GM15510 (cell line): ENCODE results near the gene HSFX1.
"Not testable (repeated sequence)": the region's sequence is repeated elsewhere in the genome, so short reads cannot be mapped to it uniquely, and the experiment has no call there.

ENCODE experiments used
- POLR2A ChIP-seq: IDR thresholded peaks from 3 replicates; pipeline ENCODE4 v1.6.1; 2011; ENCODE audit warnings: borderline replicate concordance; ENCODE audit not compliant: insufficient read length; ENCODE audit errors: extremely low read depth

Gene HSFX1, protein sequence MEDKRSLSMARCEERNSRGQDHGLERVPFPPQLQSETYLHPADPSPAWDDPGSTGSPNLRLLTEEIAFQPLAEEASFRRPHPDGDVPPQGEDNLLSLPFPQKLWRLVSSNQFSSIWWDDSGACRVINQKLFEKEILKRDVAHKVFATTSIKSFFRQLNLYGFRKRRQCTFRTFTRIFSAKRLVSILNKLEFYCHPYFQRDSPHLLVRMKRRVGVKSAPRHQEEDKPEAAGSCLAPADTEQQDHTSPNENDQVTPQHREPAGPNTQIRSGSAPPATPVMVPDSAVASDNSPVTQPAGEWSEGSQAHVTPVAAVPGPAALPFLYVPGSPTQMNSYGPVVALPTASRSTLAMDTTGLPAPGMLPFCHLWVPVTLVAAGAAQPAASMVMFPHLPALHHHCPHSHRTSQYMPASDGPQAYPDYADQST

DNA sequence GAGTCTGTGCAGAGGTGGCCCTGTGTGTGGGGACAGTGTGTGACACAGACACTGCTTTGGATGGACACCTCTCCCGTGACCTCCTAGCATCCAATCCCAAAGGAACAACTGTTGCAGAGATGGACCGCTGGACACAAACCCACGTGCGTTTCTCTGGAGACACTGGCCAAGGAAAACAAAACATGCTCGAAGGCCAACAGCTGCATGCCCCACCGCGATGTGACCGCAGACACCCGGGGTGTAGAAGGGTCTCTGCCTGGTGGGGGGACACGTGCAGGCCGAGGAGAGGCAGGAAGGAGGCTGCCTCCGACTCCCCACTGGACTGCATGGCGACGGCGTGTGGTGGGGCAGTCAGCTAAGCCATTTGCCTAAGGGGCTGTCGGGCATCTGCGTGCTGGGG lies at the start of gene HSFX1:
Gene HSFX1 (plus strand): TSS at position 301 of the 400 bp plus-strand sequence. CDS start 614 bp downstream, outside the sequence.
- not testable (repeated sequence) for TF ChIP-seq POLR2A

DNA sequence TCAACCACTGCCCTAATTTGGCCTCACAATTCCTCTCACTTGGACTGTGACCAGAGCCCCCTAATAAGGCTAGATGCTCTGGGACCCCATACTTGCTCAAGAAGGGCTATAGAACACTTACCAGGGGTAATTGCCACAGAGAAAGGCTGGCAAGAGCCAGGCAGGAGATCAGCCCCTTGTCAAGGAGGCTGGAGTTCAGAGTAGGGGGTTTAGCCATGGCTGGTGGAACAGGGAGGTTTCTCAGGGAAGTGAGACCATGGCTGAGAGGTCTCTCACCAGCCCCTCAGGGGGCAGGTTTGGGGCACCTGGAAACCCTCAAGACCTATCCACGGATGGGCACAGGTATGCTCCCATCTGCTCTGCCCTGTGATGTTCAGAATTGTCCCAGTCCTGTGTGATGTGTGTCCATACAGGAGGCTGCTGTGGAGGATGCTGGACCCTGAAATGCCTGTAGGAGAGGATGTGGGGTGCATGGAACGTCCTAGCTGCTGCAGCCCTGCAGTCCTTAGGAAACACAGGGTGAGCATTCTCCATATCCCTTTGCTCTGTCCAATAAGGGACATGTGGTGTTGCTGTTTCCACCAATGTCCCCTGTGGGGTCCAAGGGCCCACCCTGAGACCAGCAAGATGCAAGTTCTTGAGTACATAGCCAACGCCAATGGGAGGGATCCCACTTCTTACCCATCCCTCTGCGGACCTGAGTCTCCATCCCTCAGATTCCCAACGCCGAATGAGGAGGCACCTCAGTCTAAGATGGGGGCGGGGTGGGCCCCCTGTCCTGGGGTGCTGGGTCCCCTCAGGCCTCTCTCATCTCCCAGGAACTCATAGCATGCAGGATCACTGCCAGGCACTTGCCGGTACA lies 16.4 kb upstream of the HSFX1 start:
- TF ChIP-seq POLR2A = no peak

DNA sequence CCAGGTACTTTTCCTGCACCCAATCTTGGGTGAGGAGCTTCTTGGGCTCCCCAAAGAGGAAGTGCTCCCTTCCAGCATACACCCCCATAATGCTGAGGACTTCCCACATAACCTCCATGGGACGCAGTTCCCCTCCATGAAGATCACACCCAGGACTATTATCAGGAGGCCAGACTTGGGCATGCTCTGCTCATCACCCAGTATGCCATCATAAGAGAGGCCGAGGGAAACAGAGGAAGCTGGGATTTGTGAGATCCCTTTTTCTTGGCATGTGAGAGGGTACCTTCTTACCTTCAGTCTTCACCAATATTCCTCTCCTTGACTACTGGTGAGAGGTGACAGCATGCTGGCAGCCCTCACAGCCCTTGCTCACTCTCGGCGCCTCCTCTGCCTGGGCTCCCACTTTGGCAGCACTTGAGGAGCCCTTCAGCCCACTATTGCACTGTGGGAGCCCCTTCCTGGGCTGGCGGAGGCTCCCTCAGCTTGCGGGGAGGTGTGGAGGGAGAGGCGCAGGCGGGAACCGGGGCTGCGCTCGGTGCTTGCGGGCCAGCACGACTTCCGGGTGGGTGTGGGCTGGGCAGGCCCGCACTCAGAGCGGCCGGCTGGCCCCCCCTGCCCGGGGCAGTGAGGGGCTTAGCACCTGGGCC lies 15.7 kb upstream of the HSFX1 start:
- no peak for TF ChIP-seq POLR2A

DNA sequence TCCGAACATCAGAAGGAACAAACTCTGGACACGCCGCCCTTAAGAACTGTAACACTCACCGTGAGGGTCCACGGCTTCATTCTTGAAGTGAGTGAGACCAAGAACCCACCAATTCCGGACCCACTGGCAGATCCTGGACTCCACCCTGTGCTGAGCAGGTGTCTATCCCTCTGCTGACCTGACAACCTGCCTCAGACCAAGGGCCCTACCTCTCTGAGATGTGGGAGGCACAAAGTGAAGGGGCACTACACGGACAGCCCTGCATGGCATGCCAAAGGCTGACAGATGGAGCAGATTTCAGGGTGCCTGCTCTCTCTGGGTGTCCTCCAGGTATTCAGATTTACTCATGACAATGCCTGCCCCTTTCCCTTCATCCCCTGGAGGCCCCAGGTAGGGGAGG lies 14.0 kb upstream of the HSFX1 start:
- no peak for TF ChIP-seq POLR2A

DNA sequence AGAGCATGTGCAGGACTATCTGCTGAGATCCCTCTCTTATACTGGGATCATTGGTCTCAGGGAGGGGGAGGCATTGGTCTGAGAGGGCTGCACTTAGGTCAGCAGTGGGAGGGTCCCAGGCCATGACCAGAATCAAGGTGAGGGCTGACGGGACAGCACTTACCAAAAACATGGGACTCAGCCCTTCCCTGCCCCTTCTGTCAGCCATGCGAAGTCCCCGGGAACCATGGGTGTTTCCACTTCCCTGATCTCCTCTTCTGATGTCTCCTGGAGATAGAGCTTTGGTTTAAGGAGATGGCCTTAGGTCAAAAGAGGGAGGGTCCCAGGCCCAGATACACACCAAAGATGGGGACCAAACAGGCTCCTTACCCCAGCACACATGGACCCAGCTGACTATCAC lies 12.9 kb upstream of the HSFX1 start:
- TF ChIP-seq POLR2A = no peak

DNA sequence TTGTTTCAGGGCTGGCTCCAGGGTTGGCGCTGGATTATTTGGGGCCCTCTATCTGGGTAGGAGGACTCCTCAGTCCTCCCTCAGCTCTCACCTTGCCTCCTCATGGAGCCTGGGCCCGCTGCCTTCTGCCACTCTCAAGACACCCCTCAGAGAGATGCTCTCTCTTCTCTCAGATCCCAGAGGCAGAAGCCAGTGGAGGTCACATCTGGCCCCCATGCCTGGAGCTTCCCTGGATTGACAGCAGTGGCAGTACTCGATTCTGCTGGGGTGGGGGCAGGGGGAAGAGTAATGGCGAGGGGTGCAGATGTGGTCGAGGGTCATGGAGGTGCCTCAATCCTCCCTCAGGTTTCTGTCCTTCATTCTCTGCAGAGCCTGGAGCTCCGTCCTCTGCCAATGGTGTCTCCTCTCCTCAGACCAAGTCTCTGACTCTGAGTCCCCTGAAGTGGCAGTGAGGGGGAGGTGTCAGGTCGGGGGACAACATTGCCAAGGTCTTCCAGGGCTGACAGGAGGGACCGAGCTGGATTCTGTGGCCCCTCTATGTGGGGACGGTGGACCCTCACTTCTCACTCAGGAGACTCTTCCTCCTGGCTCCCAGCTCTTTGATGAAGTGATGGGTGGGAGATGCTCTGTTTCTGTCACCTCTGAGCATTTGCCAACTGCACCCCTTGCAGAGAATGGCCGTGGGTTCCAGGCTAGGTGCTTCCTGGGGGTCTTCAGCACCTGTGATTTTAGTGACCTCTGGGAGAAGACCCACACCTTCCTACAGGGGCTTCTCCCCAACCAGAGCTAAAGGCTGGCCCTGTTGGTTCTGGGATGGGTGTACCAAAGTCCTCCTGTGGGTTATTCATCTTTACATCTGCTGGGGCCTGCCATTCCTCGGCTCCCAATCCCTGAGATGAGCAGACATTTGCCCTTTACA lies 10.9 kb upstream of the HSFX1 start:
- no peak for TF ChIP-seq POLR2A

DNA sequence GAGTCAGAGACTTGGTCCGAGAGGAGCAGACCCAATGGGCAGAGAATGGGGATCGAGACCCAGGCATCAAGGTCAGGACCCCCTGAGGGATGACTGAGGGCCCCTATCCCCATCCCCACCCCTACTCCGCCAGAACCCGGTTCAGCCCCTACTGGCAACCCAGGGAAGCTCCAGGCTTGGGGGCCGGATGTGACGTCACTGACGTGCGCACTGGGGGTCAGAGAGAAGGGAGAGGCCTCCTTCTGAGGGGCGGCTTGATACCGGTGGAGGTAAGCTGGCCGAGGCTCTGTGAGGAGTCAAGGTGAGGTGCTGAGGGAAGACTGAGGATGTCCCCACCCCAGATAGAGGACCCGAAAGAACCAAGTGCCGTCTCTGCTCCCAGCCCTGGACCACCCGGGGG lies 7.9 kb downstream of the HSFX1 start, which contains the start of gene MAGEA9:
Gene MAGEA9 (plus strand): TSS at position 204 of the 400 bp plus-strand sequence. CDS start 4,281 bp downstream, outside the sequence.
- not testable (repeated sequence) for TF ChIP-seq POLR2A

DNA sequence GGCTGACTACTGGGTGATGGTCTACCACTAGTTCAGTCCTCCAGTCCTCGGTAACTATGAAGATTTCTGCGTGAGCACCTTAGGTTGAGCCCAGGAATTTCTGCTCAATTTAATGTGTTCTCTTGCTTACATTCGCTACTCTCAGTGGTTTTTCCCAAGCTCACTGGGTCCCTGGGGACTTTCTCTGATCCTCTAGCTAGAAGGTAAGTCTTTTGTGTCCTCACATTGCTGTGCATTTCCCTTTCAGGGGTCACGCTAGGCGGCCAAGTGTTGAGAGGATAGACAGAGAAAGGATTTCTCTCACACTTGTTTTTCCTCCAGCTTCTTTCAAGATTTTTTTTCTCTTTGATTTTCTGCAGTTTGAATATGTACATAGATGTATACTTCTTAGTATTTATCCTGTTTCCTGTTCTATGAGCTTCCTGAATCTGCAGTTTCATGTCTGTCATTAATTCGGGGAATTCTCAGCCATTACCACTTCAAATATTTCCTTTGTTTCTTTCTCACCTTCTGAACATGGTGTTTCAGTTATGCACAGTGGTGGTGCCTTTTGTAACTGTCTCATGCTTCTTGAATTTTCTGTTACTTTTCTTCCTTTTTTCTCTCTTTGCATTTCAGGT lies 25.3 kb downstream of the HSFX1 start:
- no peak for TF ChIP-seq POLR2A

DNA sequence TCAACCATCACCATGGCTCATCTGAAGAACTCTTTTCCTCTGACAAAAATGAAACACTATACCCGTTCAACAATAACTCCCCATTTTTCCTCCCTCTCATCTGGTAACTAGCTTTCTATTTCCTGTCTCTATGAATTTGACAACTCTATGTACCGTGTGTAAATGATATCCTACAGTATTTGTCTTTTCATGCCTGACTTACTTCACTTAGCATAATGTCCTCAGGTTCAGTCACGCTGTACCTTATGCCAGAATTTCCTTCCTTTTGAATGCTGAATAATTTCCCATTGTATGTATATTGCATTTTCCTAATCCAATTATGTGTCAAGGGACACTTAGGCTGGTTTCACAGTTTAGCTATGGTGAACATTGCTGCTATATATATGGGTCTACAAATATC lies 26.1 kb downstream of the HSFX1 start:
- TF ChIP-seq POLR2A = no peak

DNA sequence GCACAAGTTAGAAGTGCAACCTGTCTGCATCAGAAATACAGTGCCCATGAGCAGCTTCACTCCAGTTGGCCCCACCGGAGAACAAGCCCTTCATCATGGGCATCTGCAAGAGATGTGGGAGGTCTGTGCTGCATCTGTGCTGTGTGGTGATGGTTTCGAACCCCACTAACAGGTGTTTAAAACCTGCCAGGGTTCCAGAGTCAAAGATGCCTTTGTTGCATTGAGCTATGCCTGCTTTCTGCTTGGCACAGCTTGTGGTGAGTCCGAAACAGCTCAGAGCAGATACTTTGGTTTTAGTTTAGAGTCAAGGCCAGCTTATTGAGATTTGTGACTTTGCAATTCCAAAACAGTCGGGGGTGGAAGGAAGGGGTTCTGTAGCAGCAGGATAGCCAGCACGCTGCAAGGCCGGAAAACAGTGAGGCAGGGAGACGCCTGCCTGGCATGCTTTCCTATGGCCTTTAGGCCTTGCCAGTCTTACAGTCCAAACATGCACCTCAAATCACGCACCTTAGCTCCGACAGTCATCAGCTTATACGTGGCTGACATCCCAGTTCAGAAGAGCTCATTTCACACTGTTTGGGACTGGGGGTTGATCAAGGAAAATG lies 29.7 kb downstream of the HSFX1 start:
- no peak for TF ChIP-seq POLR2A

DNA sequence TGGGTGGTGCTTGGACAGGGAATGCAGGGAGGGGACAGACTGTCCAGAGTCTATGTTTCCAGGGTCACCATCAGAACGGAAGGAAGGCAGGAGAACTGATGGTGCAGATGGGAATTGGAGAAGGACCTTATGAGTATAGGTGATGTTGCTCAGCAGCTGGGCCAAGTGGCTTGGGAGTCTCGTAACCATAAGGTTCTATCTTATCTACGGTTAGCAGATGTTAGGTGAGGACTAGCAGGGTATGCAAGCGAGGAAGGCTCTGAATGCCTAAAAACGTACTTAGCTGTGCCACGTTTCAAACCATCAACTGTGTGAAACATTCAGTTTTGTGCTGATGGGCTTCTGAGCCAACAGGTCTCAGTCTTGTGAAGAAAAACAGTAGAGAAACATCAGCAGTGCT lies 30.2 kb downstream of the HSFX1 start:
- TF ChIP-seq POLR2A = no peak

DNA sequence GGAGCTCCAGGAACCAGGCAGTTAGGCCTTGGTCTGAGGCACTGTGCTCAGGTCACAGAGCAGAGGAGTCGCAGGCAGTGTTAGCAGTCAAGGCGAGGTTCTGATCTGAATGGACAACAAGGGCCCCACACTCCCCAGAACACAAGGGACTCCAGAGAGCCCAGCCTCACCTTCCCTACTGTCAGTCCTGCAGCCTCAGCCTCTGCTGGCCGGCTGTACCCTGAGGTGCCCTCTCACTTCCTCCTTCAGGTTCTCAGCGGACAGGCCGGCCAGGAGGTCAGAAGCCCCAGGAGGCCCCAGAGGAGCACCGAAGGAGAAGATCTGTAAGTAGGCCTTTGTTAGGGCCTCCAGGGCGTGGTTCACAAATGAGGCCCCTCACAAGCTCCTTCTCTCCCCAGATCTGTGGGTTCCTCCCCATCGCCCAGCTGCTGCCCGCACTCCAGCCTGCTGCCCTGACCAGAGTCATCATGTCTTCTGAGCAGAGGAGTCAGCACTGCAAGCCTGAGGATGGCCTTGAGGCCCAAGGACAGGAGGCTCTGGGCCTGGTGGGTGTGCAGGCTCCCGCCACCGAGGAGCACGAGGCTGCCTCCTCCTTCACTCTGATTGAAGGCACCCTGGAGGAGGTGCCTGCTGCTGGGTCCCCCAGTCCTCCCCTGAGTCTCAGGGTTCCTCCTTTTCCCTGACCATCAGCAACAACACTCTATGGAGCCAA lies 34.0 kb downstream of the HSFX1 start:
- TF ChIP-seq POLR2A = no peak
